Stimulated activated CD4-positive, alpha-beta T cell treated with anti-CD3 and anti-CD28 coated beads, TNF-alpha, amount 100 ng/mL, for 24 hours (primary cell): ENCODE data around the gene CENPK.
"Not testable (repeated sequence)": the region's sequence is repeated elsewhere in the genome, so short reads cannot be mapped to it uniquely, and the experiment has no call there.

Source experiments
- DNase-seq, 3 experiments: peaks; one replicate each; pipeline ENCODE4 v3.0.0-alpha.2; 2020; ENCODE audit warnings: low read depth in 3 of 3

Gene CENPK

GRCh38 chr5:65506961-65507360 is 56.0 kb downstream of the CENPK start:
- DNase-seq: no peak

- no peak for DNase-seq
Measured at GRCh38 chr5:65489119-65489518, 73.8 kb downstream of the CENPK start.

GRCh38 chr5:65488038-65488687 is 74.8 kb downstream of the CENPK start:
- DNase-seq: not testable (repeated sequence)

GRCh38 chr5:65486803-65487202 is 76.2 kb downstream of the CENPK start:
- DNase-seq: not testable (repeated sequence)

- no peak for DNase-seq
Measured at GRCh38 chr5:65485405-65485804, 77.6 kb downstream of the CENPK start.

- DNase-seq: no peak
Measured at GRCh38 chr5:65483546-65484346, 79.2 kb downstream of the CENPK start.

- no peak for DNase-seq
Measured at GRCh38 chr5:65482736-65483545, 80.0 kb downstream of the CENPK start.

GRCh38 chr5:65482296-65482735 is 80.7 kb downstream of the CENPK start:
- no peak for DNase-seq

- peak; percentile 54 to 78 (median 65) for DNase-seq
Measured at GRCh38 chr5:65481635-65482295, 81.2 kb downstream of the CENPK start, which contains the start of gene ADAMTS6. ADAMTS6 (minus strand) TSS chr5:65481920; CDS start chr5:65473673, 8,247 bp downstream.

- DNase-seq: no peak
Measured at GRCh38 chr5:65481171-65481581, 81.8 kb downstream of the CENPK start.

GRCh38 chr5:65480306-65480865 is 82.6 kb downstream of the CENPK start:
- DNase-seq: peak in 1 of 3 experiments; percentile 16

GRCh38 chr5:65479527-65479926 is 83.4 kb downstream of the CENPK start:
- no peak for DNase-seq

GRCh38 chr5:65478336-65478735 is 84.6 kb downstream of the CENPK start:
- no peak for DNase-seq

GRCh38 chr5:65475895-65476294 is 87.1 kb downstream of the CENPK start:
- no peak for DNase-seq

GRCh38 chr5:65475336-65475735 is 87.6 kb downstream of the CENPK start:
- no peak for DNase-seq

- DNase-seq: no peak
Measured at GRCh38 chr5:65474130-65474711, 88.7 kb downstream of the CENPK start.

- DNase-seq: no peak
Measured at GRCh38 chr5:65468633-65469032, 94.3 kb downstream of the CENPK start.
